ENCODE results near the gene LAGE3.

DNA sequence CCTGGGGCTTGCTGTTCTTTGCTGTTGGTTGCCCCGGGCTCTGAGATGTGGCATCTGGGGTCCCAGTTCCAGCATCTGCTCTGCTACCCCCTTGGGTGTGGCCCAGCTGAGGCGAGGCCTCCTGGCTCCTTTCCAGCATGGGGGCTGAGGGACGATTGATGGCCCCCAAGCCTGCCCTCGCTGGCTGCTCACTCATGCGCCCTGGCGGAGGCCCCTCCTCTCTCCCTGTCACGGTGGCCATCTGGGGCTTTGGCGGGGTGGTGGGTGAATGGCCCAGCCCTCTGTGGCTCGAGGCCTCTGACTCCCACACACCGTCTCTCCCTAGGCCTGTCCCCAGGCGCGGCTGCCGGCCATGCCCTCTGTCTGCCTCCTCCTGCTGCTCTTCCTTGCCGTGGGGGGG, 19.2 kb downstream of the LAGE3 start:
- TF ChIP-seq, protein P1, sequence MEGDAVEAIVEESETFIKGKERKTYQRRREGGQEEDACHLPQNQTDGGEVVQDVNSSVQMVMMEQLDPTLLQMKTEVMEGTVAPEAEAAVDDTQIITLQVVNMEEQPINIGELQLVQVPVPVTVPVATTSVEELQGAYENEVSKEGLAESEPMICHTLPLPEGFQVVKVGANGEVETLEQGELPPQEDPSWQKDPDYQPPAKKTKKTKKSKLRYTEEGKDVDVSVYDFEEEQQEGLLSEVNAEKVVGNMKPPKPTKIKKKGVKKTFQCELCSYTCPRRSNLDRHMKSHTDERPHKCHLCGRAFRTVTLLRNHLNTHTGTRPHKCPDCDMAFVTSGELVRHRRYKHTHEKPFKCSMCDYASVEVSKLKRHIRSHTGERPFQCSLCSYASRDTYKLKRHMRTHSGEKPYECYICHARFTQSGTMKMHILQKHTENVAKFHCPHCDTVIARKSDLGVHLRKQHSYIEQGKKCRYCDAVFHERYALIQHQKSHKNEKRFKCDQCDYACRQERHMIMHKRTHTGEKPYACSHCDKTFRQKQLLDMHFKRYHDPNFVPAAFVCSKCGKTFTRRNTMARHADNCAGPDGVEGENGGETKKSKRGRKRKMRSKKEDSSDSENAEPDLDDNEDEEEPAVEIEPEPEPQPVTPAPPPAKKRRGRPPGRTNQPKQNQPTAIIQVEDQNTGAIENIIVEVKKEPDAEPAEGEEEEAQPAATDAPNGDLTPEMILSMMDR (IDR thresholded peaks at IDR 0.05; ENCODE audit: poor library complexity), result no peak
- TF ChIP-seq EZH2 (IDR thresholded peaks at IDR 0.05; ENCODE audit: borderline replicate concordance), result no peak
- no peak for TF ChIP-seq EZH2phosphoT487 (IDR thresholded peaks at IDR 0.05; ENCODE audit: low read depth, severe bottlenecking, unreplicated experiment)

All from hepatocyte (in vitro differentiated cells).